Kidney epithelial cell (primary cell): Measurements from ENCODE around the gene DNASE1L3. TPM values are rescaled to one million over a fixed set of nuclear protein-coding genes. Genes with fewer than 3 reads are reported as not detected.

ENCODE experiments used
- DNase-seq: peaks from one replicate; pipeline ENCODE4 v3.0.0-alpha.2; 2010; ENCODE audit warnings: low read depth
- H3K27me3 ChIP-seq: 2 replicates; pipeline ENCODE4 v1.6.0; 2011; ENCODE audit warnings: low read length; ENCODE audit not compliant: control insufficient read depth, insufficient read depth
- H3K36me3 ChIP-seq: 2 replicates; pipeline ENCODE4 v1.5.1; 2011; ENCODE audit warnings: low read length; ENCODE audit not compliant: control insufficient read depth, insufficient read depth
- H3K4me3 ChIP-seq: 2 replicates; pipeline ENCODE4 v1.5.1; 2011; ENCODE audit warnings: low read depth, mild to moderate bottlenecking, control low read depth, low read length
- total RNA-seq: library from RNA; depleted of rRNA; stranded (reverse); fragments of >200 nt; gene quantifications from 2 replicates; pipeline ENCODE4 v1.2.3, GENCODE V29; 2015
- TF ChIP-seq, protein P1 (sequence below): IDR thresholded peaks from 2 replicates; pipeline ENCODE4 v1.5.1; 2011; ENCODE audit warnings: mild to moderate bottlenecking, moderate library complexity, low read length, control low read depth, inconsistent platforms; ENCODE audit not compliant: insufficient read depth, poor library complexity, severe bottlenecking

DNASE1L3 gene
- total RNA-seq, 1 donor from 2014 or later: not detected

DNA sequence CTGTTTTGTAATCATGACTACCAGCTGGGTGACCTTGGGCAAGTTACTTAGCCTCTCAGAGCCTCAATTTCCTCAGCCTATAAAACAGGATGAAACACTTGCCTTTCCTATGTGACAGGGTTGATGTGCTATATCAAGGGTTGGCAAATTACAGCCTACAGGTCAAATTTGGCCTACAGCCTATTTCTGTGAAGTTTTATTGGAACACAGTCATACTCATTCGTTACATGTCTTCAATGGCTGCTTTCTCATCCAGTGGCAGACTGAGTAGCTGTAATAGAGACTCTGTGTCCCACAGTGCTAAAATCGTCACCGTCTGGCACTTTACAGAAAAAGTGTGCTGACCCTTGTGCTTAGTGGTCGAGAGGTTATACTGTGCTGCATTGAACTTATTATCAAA is 43.4 kb upstream of the DNASE1L3 start:
- no peaks in the 10 kb centered on the region for H3K36me3 ChIP-seq
- H3K27me3 ChIP-seq: no peaks in the 10 kb centered on the region
- TF ChIP-seq, protein P1, sequence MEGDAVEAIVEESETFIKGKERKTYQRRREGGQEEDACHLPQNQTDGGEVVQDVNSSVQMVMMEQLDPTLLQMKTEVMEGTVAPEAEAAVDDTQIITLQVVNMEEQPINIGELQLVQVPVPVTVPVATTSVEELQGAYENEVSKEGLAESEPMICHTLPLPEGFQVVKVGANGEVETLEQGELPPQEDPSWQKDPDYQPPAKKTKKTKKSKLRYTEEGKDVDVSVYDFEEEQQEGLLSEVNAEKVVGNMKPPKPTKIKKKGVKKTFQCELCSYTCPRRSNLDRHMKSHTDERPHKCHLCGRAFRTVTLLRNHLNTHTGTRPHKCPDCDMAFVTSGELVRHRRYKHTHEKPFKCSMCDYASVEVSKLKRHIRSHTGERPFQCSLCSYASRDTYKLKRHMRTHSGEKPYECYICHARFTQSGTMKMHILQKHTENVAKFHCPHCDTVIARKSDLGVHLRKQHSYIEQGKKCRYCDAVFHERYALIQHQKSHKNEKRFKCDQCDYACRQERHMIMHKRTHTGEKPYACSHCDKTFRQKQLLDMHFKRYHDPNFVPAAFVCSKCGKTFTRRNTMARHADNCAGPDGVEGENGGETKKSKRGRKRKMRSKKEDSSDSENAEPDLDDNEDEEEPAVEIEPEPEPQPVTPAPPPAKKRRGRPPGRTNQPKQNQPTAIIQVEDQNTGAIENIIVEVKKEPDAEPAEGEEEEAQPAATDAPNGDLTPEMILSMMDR: no peak
- no peak overlapping the region for H3K4me3 ChIP-seq
- DNase-seq: no peak

DNA sequence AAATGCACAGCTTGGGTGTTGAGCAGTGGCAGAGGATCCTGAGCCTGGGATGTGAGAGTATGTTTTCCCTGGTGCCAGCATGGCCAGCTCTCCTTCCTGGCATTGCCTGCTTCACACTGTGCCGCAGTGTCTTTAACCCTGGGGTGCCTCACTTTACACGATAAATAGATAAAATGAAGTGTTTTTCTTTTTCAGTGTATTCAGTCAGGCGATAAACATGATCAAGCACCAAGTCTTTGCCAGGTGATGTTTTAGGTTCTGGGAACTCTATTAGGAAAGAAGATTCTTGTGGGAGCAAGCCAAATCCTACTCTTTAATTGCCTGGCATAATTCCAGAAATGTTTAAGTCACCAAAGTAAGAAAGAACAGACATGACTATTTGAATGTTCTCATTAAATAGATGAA is 40.9 kb upstream of the DNASE1L3 start:
- TF ChIP-seq, protein P1: no peak
- no peaks in the 10 kb centered on the region for H3K36me3 ChIP-seq
- no peaks in the 10 kb centered on the region for H3K27me3 ChIP-seq
- no peak for DNase-seq
- H3K4me3 ChIP-seq: no peak overlapping the region

DNA sequence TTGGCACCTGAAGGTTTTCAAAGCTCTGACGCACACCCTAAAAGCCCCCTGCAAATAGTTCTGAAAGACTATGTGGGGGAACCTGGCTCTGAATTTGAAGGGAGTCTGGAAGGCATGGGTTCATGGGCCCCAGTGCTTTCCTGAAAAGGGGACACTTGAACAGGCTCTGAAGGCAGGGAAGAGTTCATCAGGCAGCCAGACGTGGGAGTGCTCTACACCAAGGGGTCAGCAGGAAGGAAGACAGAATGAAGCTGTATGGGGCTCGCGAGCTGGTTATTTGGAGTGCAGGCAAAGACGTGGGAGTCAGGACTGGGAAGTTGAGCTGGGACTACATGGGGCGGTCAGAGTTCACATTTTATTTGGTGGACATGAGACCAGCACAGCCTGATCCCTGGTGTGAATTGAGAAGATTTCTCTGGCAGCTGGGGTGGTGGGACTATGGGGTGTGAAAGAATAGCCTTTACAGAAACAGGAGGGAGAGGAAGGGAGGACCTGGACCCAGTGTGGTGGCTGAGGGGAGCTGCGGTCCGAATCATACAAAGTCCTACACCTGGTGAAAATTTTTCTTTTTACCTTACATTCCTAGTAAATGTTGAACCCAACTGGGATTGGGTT is 39.4 kb upstream of the DNASE1L3 start:
- DNase-seq: no peak
- TF ChIP-seq, protein P1: no peak
- no peak overlapping the region for H3K4me3 ChIP-seq
- H3K27me3 ChIP-seq: no peaks in the 10 kb centered on the region
- no peaks in the 10 kb centered on the region for H3K36me3 ChIP-seq

DNA sequence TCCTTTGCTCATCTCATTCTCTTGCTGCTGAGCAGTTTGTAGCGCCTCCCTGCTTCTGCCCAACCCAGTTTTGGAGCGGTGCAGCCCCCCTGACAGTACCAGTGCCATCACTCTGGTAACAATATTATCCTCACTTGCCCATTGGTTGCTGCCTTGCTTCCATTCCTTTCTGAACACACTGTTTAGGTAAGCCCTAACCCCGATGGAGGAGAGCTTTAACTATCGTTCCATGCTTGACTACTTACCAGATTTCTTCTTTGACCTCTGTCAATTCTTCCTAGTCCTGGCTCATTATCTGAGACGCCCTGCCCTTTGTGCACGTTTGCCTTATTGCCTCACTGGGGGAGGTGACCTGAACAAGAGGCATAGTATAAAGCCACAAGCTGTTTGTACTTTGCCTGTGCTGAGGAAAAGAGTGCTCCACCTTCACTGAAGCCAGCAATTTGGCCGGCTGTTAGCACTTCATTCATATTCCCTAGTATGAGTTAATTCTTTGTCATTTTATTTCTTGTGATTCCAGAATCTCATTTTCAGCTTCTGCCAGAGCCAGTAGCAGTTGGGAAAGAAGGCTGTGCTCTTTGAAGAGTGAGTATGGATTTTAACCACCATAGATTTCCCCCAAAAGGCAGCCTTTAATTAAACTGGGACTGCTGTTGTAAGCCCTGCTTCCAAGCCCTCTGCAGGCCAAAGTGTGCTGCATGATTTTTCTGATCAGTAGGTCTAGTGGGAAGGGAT is 38.8 kb upstream of the DNASE1L3 start:
- H3K4me3 ChIP-seq: no peak overlapping the region
- H3K36me3 ChIP-seq: no peaks in the 10 kb centered on the region
- H3K27me3 ChIP-seq: no peaks in the 10 kb centered on the region
- TF ChIP-seq, protein P1: peak; percentile 13
- DNase-seq: no peak

GRCh38 chr3:58246148-58247047 is 35.6 kb upstream of the DNASE1L3 start:
- TF ChIP-seq, protein P1: no peak
- DNase-seq: no peak
- no peaks in the 10 kb centered on the region for H3K36me3 ChIP-seq
- H3K4me3 ChIP-seq: no peak overlapping the region
- no peaks in the 10 kb centered on the region for H3K27me3 ChIP-seq
